ENCODE data around the gene GBGT1.

The GBGT1 gene

DNA sequence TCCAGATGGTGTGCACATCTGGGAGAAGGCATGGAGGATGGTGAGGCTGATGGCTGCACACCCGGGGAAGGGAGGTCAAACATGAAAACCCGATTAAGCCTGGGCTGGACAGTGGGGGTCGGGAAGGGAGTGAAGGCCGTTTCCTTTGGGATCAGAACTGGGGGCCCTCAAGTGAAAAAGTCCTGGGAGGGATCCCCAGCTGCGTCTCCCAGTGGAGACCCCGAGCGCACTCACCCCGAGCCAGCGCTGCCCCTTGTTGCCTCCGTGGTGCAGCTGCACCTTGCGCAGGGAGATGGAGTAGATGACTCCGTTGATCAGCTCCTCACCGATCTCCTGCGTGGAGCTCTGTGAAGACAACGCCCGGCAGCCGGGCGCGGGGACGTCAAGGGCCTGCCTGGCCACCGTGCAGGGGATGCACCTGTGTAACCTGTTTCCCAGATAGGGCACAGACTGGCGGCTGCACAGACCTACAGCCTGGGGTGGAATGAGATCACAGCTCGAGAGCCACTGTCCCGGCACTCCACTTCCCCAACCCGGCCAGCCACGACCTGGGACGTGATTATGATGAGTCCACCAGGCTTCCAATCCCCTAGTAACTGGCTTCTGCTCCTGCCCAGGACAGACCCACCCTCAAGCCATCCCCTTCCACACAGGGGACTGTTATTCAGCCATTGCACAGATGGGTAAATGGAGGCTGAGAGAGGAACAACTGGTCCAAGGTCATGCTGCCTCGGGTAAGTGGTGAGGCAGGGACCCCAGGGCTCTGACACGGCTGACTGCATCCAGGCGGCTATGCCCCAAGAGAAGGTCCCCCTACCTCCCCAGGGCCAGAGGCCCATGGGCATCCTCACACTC is 51.7 kb downstream of the GBGT1 start:
- Histone ChIP-seq H3K18ac (ENCODE audit: low read length) (no peak overlapping the region), H3K14ac (ENCODE audit: low read length) (no peak overlapping the region), H3K4me3 (ENCODE audit: low read depth, low read length) (no peak overlapping the region), H3K4me1 (ENCODE audit: control insufficient read depth in 1 of 2, insufficient read depth in 2 of 2, low read length in 2 of 2) (peaks cover 17 to 21% of the 10 kb centered on the region in 2 experiments), H2BK120ac (ENCODE audit: insufficient read depth, low read length, poor library complexity) (no peak overlapping the region), H4K8ac (ENCODE audit: low read depth, low read length) (no peak overlapping the region), H4K12ac (ENCODE audit: low read depth, low read length) (no peak overlapping the region), H3K27ac (ENCODE audit: low read depth, low read length) (no peak overlapping the region), H3K9ac (ENCODE audit: low read length) (no peak overlapping the region), H3K9me3 (ENCODE audit: insufficient read depth, low read depth, low read length) (no peaks in the 10 kb centered on the region), H3K79me1 (ENCODE audit: low read length) (no peaks in the 10 kb centered on the region), H4K91ac (ENCODE audit: low read depth, low read length) (no peak overlapping the region), H3K36me3 (ENCODE audit: control insufficient read depth in 1 of 2, insufficient read depth in 2 of 2, low read length in 2 of 2) (peaks cover 34 to 35% of the 10 kb centered on the region in 2 experiments), H2BK12ac (ENCODE audit: low read length) (no peak overlapping the region), H3K23ac (ENCODE audit: low read length) (no peak overlapping the region), H3K4me2 (ENCODE audit: low read length) (no peak overlapping the region), H2AFZ (ENCODE audit: insufficient read depth, low read length, poor library complexity) (no peak overlapping the region), H3K79me2 (ENCODE audit: control insufficient read depth, insufficient read depth, low read length, poor library complexity) (no peaks in the 10 kb centered on the region), H3K27me3 (ENCODE audit: insufficient read depth, low read length) (no peaks in the 10 kb centered on the region), H2AK5ac (ENCODE audit: low read length) (no peak overlapping the region), H2BK5ac (ENCODE audit: low read depth, low read length, poor library complexity) (no peak overlapping the region), H3K4ac (ENCODE audit: low read depth, low read length) (no peak overlapping the region)
- WGBS (ENCODE audit: extremely low coverage, insufficient coverage, insufficient read length), result no CpG with 5 or more reads among the region's 30 CpGs
- DNase-seq, result no peak

DNA sequence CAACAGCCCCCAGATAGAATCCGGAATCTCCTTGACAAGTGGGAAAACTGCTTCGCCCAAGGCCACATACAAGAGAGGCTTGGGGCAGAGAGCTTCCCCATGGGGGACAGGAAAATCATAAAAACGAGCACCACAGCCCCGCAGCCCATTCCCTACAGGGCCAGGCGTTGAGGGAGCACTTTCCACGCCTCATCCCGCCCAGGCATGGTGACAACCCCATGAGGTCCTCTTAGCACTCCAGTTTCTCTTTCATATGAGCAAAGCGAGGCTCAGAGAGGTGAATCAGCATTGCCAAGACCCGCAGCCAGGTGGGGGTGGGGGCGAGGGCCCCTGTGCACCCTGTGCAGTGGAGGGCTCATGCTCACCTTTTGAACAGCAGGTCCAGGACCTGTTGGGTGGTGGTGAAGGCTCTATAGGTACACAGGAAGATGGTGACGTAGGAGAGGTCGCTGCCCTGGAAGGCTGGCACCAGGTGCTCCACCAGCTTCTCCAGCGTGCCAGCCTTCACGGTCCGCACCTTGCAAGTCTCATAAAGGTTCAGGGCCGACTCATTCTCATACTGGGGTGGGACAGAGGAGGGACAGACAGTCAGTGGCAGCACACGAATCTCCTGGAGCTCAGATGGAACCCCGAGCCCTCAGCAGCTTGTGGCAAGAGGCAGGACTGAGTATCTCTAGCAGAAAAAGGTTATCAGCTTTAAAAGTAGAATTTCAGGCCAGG is 53.6 kb downstream of the GBGT1 start:
- Histone ChIP-seq H3K27me3 (ENCODE audit: insufficient read depth, low read length) (no peaks in the 10 kb centered on the region), H2BK120ac (ENCODE audit: insufficient read depth, low read length, poor library complexity) (no peak overlapping the region), H3K14ac (ENCODE audit: low read length) (no peak overlapping the region), H4K91ac (ENCODE audit: low read depth, low read length) (no peak overlapping the region), H3K4me1 (ENCODE audit: control insufficient read depth in 1 of 2, insufficient read depth in 2 of 2, low read length in 2 of 2) (peaks cover 10 to 17% of the 10 kb centered on the region in 2 experiments), H3K4me3 (ENCODE audit: low read depth, low read length) (no peak overlapping the region), H2BK5ac (ENCODE audit: low read depth, low read length, poor library complexity) (no peak overlapping the region), H3K27ac (ENCODE audit: low read depth, low read length) (no peak overlapping the region), H3K79me2 (ENCODE audit: control insufficient read depth, insufficient read depth, low read length, poor library complexity) (no peaks in the 10 kb centered on the region), H3K18ac (ENCODE audit: low read length) (no peak overlapping the region), H3K9ac (ENCODE audit: low read length) (no peak overlapping the region), H4K12ac (ENCODE audit: low read depth, low read length) (no peak overlapping the region), H3K4ac (ENCODE audit: low read depth, low read length) (no peak overlapping the region), H3K9me3 (ENCODE audit: insufficient read depth, low read depth, low read length) (no peaks in the 10 kb centered on the region), H3K23ac (ENCODE audit: low read length) (no peak overlapping the region), H2AFZ (ENCODE audit: insufficient read depth, low read length, poor library complexity) (no peak overlapping the region), H2AK5ac (ENCODE audit: low read length) (no peak overlapping the region), H4K8ac (ENCODE audit: low read depth, low read length) (no peak overlapping the region), H3K36me3 (ENCODE audit: control insufficient read depth in 1 of 2, insufficient read depth in 2 of 2, low read length in 2 of 2) (peaks cover 50 to 51% of the 10 kb centered on the region in 2 experiments), H2BK12ac (ENCODE audit: low read length) (no peak overlapping the region), H3K4me2 (ENCODE audit: low read length) (no peak overlapping the region), H3K79me1 (ENCODE audit: low read length) (no peaks in the 10 kb centered on the region)
- no peak for DNase-seq
- no CpG with 5 or more reads among the region's 18 CpGs for WGBS (ENCODE audit: extremely low coverage, insufficient coverage, insufficient read length)

DNA sequence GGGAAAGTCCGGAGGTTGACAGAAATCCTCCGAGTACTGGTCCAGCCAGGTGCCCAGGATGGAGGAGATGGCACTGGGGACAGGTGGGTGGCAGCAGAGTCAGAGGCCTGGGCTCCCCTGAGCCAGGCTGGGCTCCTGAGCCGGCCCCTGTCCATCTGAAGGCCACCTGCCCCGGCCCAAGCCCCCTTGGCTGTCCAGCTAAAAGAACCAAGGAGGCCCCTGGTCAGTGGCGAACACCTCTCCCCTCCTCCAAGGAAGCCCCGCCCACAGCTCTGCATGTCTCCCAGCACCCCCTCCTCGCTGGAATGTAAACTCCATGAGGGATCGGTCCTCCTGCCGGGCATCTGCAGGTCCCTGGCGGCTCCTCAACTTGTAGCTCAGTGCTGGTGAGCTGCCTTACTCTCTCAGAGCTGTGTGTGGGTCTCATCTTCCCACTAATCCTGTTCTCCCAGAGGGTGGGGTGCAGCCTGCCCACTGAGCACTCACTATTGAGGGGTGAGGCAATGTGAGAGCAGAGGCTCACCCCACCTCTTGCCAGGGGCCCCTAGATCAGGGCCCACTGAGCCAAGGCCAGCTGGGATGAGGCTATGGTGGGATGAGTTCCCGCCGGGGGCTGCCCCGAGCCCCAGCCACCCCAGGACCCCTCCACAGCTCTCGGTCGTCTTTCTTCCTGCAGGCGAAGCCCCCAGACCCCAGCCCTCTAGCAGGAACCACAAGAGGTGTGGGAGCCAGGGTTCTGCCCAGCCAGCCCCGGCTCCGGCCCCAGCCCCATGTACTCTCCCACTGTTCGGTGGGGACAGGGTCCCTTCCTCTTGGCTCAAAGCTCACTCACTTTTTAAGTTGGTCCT is 54.7 kb downstream of the GBGT1 start:
- H3K9me3 ChIP-seq (ENCODE audit: insufficient read depth, low read depth, low read length), result no peaks in the 10 kb centered on the region
- peaks cover 2 to 7% of the 10 kb centered on the region in 2 experiments for H3K4me1 ChIP-seq (ENCODE audit: control insufficient read depth in 1 of 2, insufficient read depth in 2 of 2, low read length in 2 of 2)
- no peak for DNase-seq
- no peak overlapping the region for H4K91ac ChIP-seq (ENCODE audit: low read depth, low read length)
- H3K36me3 ChIP-seq (ENCODE audit: control insufficient read depth in 1 of 2, insufficient read depth in 2 of 2, low read length in 2 of 2), result peaks cover 57 to 59% of the 10 kb centered on the region in 2 experiments
- H3K79me1 ChIP-seq (ENCODE audit: low read length), result no peaks in the 10 kb centered on the region
- H3K4me2 ChIP-seq (ENCODE audit: low read length), result no peak overlapping the region
- H2BK120ac ChIP-seq (ENCODE audit: insufficient read depth, low read length, poor library complexity), result no peak overlapping the region
- no peak overlapping the region for H3K18ac ChIP-seq (ENCODE audit: low read length)
- H2BK5ac ChIP-seq (ENCODE audit: low read depth, low read length, poor library complexity), result no peak overlapping the region
- H3K79me2 ChIP-seq (ENCODE audit: control insufficient read depth, insufficient read depth, low read length, poor library complexity), result no peaks in the 10 kb centered on the region
- no peak overlapping the region for H3K23ac ChIP-seq (ENCODE audit: low read length)
- H4K8ac ChIP-seq (ENCODE audit: low read depth, low read length), result no peak overlapping the region
- no peak overlapping the region for H3K14ac ChIP-seq (ENCODE audit: low read length)
- no peak overlapping the region for H4K12ac ChIP-seq (ENCODE audit: low read depth, low read length)
- H3K27ac ChIP-seq (ENCODE audit: low read depth, low read length), result no peak overlapping the region
- H3K9ac ChIP-seq (ENCODE audit: low read length), result no peak overlapping the region
- no peaks in the 10 kb centered on the region for H3K27me3 ChIP-seq (ENCODE audit: insufficient read depth, low read length)
- H3K4ac ChIP-seq (ENCODE audit: low read depth, low read length), result no peak overlapping the region
- WGBS (ENCODE audit: extremely low coverage, insufficient coverage, insufficient read length), result no CpG with 5 or more reads among the region's 19 CpGs
- no peak overlapping the region for H2AFZ ChIP-seq (ENCODE audit: insufficient read depth, low read length, poor library complexity)
- H3K4me3 ChIP-seq (ENCODE audit: low read depth, low read length), result no peak overlapping the region
- H2BK12ac ChIP-seq (ENCODE audit: low read length), result no peak overlapping the region
- H2AK5ac ChIP-seq (ENCODE audit: low read length), result no peak overlapping the region

All from trophoblast cell (in vitro differentiated cells and primary cell).